Measurements from ENCODE around the gene TEX13D.

DNA sequence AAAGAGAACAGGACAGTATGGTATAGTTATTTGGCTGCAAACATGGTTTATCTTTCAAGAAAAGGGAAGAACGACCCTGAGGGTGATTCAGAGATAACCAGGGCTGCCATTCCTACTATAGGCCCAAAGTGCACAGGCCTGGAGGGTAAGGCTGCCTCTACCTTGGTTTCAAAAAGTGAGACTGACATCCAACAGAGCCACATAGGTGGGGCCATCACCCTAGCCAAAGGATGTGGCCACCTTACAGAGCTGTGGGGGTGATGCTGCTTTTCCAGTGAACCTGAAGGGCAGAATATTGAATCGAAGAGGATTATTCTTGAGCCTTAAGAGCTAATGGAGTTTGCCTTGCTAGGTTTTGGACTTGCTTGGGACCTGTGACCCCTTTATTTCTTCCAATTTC is 29.6 kb downstream of the TEX13D start:
- TF ChIP-seq, protein P1, sequence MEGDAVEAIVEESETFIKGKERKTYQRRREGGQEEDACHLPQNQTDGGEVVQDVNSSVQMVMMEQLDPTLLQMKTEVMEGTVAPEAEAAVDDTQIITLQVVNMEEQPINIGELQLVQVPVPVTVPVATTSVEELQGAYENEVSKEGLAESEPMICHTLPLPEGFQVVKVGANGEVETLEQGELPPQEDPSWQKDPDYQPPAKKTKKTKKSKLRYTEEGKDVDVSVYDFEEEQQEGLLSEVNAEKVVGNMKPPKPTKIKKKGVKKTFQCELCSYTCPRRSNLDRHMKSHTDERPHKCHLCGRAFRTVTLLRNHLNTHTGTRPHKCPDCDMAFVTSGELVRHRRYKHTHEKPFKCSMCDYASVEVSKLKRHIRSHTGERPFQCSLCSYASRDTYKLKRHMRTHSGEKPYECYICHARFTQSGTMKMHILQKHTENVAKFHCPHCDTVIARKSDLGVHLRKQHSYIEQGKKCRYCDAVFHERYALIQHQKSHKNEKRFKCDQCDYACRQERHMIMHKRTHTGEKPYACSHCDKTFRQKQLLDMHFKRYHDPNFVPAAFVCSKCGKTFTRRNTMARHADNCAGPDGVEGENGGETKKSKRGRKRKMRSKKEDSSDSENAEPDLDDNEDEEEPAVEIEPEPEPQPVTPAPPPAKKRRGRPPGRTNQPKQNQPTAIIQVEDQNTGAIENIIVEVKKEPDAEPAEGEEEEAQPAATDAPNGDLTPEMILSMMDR (IDR thresholded peaks at IDR 0.05; ENCODE audit: low read depth, low read length, poor library complexity, severe bottlenecking): no peak
- no peak for TF ChIP-seq EZH2phosphoT487 (IDR thresholded peaks at IDR 0.05; ENCODE audit: borderline replicate concordance, low read length)

All from DOHH2 (cell line).